GM12801 (cell line): ENCODE data around the gene SLCO1C1.

Experiments used
- CTCF ChIP-seq: IDR thresholded peaks from one replicate; pipeline ENCODE4 v1.5.1; 2011; ENCODE audit warnings: control low read depth; ENCODE audit not compliant: insufficient read length; ENCODE audit errors: extremely low read depth

SLCO1C1 gene

GRCh38 chr12:20701106-20701505, 6.0 kb downstream of the SLCO1C1 start:
- TF ChIP-seq CTCF = no peak

GRCh38 chr12:20704860-20705259, 9.7 kb downstream of the SLCO1C1 start:
- no peak for TF ChIP-seq CTCF

- TF ChIP-seq CTCF = no peak
Measured at GRCh38 chr12:20711846-20712245, 16.7 kb downstream of the SLCO1C1 start.

GRCh38 chr12:20716037-20716436, 20.9 kb downstream of the SLCO1C1 start:
- TF ChIP-seq CTCF = no peak

- TF ChIP-seq CTCF = no peak
Measured at GRCh38 chr12:20716985-20717384, 21.9 kb downstream of the SLCO1C1 start.

- TF ChIP-seq CTCF = no peak
Measured at GRCh38 chr12:20718294-20718693, 23.2 kb downstream of the SLCO1C1 start.

GRCh38 chr12:20722142-20722541, 27.0 kb downstream of the SLCO1C1 start:
- no peak for TF ChIP-seq CTCF

GRCh38 chr12:20731274-20731673, 36.1 kb downstream of the SLCO1C1 start:
- TF ChIP-seq CTCF = no peak
